ENCODE results near the gene SFTPD.
"Not testable (repeated sequence)": the region's sequence is repeated elsewhere in the genome, so short reads cannot be mapped to it uniquely, and the experiment has no call there.

The SFTPD gene

GRCh38 chr10:79904671-79905321, 44.1 kb downstream of the SFTPD start:
- Histone ChIP-seq H3K79me2 (ENCODE audit: insufficient read depth, low read length) (no peaks in the 10 kb centered on the region), H2AFZ (ENCODE audit: low read depth, low read length, severe bottlenecking) (no peak overlapping the region), H3K27me3 (ENCODE audit: low read length) (no peaks in the 10 kb centered on the region), H3K36me3 (ENCODE audit: low read length) (no peaks in the 10 kb centered on the region), H3K4me3 (ENCODE audit: insufficient read depth, low read length, poor library complexity, severe bottlenecking) (no peak overlapping the region), H3K4me2 (ENCODE audit: low read depth, low read length, poor library complexity, severe bottlenecking) (no peak overlapping the region), H3K27ac (ENCODE audit: low read depth, low read length) (no peak overlapping the region), H3K9me3 (ENCODE audit: insufficient read depth, low read length) (no peaks in the 10 kb centered on the region), H3K9ac (ENCODE audit: low read length) (no peak overlapping the region), H3F3A (ENCODE audit: insufficient read depth) (no peaks in the 10 kb centered on the region), H4K20me1 (ENCODE audit: low read depth, low read length) (no peaks in the 10 kb centered on the region), H3K9me2 (replicated peaks; ENCODE audit: insufficient read depth, low read length) (no peaks in the 10 kb centered on the region)
- TF ChIP-seq CTCF (IDR thresholded peaks at IDR 0.05; ENCODE audit: insufficient read depth, low read length, poor library complexity, severe bottlenecking), result no peak
- TF ChIP-seq EZH2phosphoT487 (conservative IDR thresholded peaks at IDR 0.05; ENCODE audit: low read length), result no peak

GRCh38 chr10:79901571-79901970, 47.3 kb downstream of the SFTPD start:
- H3K27ac ChIP-seq (ENCODE audit: low read depth, low read length); H3F3A ChIP-seq (ENCODE audit: insufficient read depth); H4K20me1 ChIP-seq (ENCODE audit: low read depth, low read length); H3K9me2 ChIP-seq (replicated peaks; ENCODE audit: insufficient read depth, low read length); H3K9ac ChIP-seq (ENCODE audit: low read length); H3K4me2 ChIP-seq (ENCODE audit: low read depth, low read length, poor library complexity, severe bottlenecking); H3K27me3 ChIP-seq (ENCODE audit: low read length); H3K36me3 ChIP-seq (ENCODE audit: low read length); H2AFZ ChIP-seq (ENCODE audit: low read depth, low read length, severe bottlenecking); H3K9me3 ChIP-seq (ENCODE audit: insufficient read depth, low read length); H3K79me2 ChIP-seq (ENCODE audit: insufficient read depth, low read length); H3K4me3 ChIP-seq (ENCODE audit: insufficient read depth, low read length, poor library complexity, severe bottlenecking): not testable (repeated sequence)

GRCh38 chr10:79898597-79899325, 50.1 kb downstream of the SFTPD start:
- no peaks in the 10 kb centered on the region for H3F3A ChIP-seq (ENCODE audit: insufficient read depth)
- no peaks in the 10 kb centered on the region for H3K9me2 ChIP-seq (replicated peaks; ENCODE audit: insufficient read depth, low read length)
- TF ChIP-seq EZH2phosphoT487 (conservative IDR thresholded peaks at IDR 0.05; ENCODE audit: low read length), result no peak
- no peak for TF ChIP-seq CTCF (IDR thresholded peaks at IDR 0.05; ENCODE audit: insufficient read depth, low read length, poor library complexity, severe bottlenecking)
- H3K27me3 ChIP-seq (ENCODE audit: low read length), result no peaks in the 10 kb centered on the region
- no peak overlapping the region for H2AFZ ChIP-seq (ENCODE audit: low read depth, low read length, severe bottlenecking)
- H3K4me3 ChIP-seq (ENCODE audit: insufficient read depth, low read length, poor library complexity, severe bottlenecking), result no peak overlapping the region
- H3K9ac ChIP-seq (ENCODE audit: low read length), result no peak overlapping the region
- H3K79me2 ChIP-seq (ENCODE audit: insufficient read depth, low read length), result no peaks in the 10 kb centered on the region
- no peaks in the 10 kb centered on the region for H3K36me3 ChIP-seq (ENCODE audit: low read length)
- no peak overlapping the region for H3K27ac ChIP-seq (ENCODE audit: low read depth, low read length)
- no peak overlapping the region for H3K4me2 ChIP-seq (ENCODE audit: low read depth, low read length, poor library complexity, severe bottlenecking)
- no peaks in the 10 kb centered on the region for H4K20me1 ChIP-seq (ENCODE audit: low read depth, low read length)
- H3K9me3 ChIP-seq (ENCODE audit: insufficient read depth, low read length), result no peaks in the 10 kb centered on the region

- not testable (repeated sequence) for H2AFZ ChIP-seq (ENCODE audit: low read depth, low read length, severe bottlenecking); H3K4me3 ChIP-seq (ENCODE audit: insufficient read depth, low read length, poor library complexity, severe bottlenecking); H3K9me3 ChIP-seq (ENCODE audit: insufficient read depth, low read length); H4K20me1 ChIP-seq (ENCODE audit: low read depth, low read length); H3K27me3 ChIP-seq (ENCODE audit: low read length); H3K27ac ChIP-seq (ENCODE audit: low read depth, low read length); H3K79me2 ChIP-seq (ENCODE audit: insufficient read depth, low read length); H3K9me2 ChIP-seq (replicated peaks; ENCODE audit: insufficient read depth, low read length); H3K36me3 ChIP-seq (ENCODE audit: low read length); H3K4me2 ChIP-seq (ENCODE audit: low read depth, low read length, poor library complexity, severe bottlenecking); H3F3A ChIP-seq (ENCODE audit: insufficient read depth); H3K9ac ChIP-seq (ENCODE audit: low read length)
Measured at GRCh38 chr10:79892896-79893295, 56.0 kb downstream of the SFTPD start.
